GM12874 (cell line): ENCODE results near the gene MAP2K3.

ENCODE experiments used
- TF ChIP-seq, protein P1 (sequence below): IDR thresholded peaks from 2 replicates; pipeline ENCODE4 v1.5.1; 2011; ENCODE audit warnings: low read depth, mild to moderate bottlenecking, control low read depth, low read length, moderate library complexity; ENCODE audit not compliant: insufficient read depth

MAP2K3 gene

DNA sequence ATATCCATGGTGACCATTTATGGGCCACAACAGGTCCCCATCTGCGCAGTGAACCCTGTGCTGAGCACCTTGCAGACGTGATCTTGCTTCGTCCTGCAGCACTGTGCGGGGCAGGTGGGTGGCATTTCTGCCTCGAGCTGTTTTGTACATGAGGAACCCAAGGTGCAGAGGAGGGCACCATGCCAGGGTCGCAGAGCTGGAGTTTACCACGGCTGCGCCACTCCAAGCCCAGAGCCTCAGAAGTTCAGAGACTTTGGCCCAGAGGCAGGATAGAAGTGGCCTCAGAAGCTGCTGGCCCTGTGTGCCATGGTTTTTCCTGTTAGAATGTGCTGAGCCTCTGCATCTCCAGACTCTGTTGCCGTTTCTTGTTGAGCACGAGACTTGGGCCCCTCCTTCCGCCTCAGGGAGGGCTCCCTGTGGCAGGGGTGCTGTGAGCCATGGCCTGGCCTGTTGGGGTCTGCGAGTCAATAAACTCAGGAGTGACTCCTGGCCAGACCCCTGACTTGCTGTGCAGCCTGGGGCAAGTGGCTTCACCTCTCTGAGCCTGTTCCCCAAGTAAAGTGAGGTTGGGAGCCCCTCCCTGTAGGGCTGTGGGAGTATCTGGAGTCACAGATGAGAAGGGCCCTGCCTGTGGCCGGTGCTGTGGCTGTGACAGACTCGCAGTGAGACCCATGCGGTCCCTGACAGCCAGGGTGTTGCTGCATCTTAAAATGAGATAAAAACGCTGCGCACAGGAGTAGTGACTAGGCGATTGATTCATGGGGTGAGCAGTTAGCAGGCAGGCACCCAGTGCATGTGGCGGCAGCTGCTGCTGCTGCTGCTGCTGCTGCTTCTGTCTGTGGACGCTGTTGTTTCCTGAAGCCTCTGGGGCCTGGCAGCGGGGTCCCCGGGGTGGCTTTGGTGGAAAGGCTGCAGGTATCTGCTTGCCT lies 11.8 kb downstream of the MAP2K3 start:
- TF ChIP-seq, protein P1, sequence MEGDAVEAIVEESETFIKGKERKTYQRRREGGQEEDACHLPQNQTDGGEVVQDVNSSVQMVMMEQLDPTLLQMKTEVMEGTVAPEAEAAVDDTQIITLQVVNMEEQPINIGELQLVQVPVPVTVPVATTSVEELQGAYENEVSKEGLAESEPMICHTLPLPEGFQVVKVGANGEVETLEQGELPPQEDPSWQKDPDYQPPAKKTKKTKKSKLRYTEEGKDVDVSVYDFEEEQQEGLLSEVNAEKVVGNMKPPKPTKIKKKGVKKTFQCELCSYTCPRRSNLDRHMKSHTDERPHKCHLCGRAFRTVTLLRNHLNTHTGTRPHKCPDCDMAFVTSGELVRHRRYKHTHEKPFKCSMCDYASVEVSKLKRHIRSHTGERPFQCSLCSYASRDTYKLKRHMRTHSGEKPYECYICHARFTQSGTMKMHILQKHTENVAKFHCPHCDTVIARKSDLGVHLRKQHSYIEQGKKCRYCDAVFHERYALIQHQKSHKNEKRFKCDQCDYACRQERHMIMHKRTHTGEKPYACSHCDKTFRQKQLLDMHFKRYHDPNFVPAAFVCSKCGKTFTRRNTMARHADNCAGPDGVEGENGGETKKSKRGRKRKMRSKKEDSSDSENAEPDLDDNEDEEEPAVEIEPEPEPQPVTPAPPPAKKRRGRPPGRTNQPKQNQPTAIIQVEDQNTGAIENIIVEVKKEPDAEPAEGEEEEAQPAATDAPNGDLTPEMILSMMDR, result no peak

DNA sequence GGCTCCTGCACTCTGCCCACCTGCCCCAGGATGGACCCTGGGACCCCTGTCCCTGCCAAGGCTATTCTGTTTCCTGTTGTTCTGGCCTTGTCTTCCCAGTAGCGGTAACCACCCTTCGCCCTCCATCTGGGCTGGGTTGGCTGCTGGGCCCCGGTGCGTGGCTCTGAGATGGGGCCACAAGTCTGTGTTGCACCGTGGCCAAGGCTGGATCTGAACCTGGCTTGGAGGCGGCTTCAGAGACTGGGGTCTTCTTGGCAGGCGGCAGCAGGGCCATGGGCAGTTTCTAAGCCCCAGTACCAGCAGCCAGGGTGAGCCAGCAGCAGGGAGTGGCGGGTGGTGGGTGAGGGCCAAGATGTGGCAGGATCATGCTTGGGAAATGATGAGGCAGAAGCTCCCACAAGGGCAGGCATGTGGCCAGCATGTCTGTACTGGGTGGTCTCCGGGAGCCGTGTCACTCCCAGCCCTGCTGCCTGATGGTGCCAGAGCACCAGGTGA lies 12.6 kb downstream of the MAP2K3 start:
- TF ChIP-seq, protein P1, result no peak

DNA sequence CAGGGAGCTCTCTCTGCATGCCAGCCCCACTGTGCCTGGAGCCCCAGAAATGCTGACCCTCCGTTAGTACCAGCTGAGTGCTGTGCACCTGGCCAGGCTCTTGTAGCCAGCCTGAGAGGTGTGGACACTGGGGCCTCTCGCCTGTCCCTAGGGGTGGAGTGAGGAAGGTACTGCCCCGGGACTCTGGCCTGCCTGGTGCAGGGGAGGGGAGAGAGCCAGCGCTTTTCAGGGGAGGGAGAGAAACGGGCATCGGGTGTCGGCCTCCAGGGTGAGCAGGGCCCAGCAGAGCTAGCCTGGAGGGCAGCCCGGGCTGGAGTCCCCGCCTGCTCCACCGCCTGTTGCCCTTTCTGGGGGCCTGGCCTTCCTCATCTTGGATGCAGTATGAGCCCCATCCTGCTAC lies 13.1 kb downstream of the MAP2K3 start:
- TF ChIP-seq, protein P1, result no peak

DNA sequence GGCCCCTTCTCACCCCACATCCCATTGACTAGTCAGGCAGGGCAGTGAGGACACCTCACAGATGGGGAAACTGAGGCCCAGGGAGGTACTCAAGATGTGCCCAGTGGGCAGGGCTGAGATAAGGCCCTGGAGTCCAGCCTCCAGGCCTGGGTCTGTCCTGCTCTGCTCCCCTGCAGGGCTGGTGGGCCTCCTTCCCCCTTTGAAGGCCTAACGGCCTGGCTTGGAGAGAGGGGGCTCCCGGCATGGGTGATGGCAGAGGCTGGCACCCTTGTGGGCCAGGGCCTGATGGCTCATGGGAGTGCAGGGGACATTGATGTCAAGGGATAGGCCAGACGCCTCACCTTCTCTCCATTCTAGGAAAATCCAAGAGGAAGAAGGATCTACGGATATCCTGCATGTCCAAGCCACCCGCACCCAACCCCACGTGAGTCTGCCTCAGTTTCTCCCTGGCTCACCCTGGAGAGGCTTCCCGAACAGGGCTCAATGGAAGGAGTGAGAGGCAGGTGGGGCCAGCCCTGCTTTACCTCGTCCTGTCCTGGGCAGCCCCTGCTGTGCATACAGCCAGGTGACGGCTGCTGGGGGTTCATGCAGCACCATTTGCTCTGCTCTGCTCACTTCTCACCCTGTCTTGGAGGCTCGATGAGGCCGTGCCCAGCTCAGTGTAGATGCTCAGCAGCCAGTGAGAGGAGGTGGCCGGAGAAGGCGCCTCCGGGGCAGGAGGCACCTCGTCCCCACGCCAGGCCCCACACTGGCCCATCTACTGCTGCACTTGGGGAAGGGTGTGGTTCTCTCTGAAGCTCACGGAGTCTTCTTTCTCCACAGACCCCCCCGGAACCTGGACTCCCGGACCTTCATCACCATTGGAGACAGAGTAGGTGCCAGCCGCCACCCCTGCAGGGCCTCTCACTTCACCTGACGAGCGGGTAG lies 13.8 kb downstream of the MAP2K3 start:
- TF ChIP-seq, protein P1, result no peak

DNA sequence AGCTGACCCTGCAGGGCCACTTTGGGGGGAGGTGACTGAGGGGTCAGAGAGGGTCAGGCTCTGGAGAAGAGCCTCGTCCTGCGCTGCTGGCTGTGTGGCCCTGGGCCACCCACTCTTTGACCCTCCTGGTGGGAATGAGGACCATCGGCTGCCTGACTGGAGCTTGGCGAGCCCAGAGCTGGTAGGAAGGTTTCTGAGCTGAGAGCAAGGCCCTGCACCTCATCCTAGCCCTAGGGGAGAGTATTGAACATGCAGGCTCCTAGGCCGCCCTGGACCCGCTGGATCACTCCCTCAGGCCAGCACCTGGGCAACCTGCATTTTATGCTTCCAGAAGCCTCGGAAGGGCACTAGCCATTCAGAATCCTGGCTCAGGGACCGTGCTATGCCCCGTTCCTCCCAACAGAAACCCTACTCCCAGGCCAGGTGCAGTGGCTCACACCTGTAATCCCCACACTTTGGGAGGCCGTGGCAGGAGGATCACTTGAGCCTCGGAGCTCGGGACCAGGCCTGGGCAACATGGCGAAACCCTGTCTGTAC lies 14.5 kb downstream of the MAP2K3 start:
- TF ChIP-seq, protein P1, result no peak

DNA sequence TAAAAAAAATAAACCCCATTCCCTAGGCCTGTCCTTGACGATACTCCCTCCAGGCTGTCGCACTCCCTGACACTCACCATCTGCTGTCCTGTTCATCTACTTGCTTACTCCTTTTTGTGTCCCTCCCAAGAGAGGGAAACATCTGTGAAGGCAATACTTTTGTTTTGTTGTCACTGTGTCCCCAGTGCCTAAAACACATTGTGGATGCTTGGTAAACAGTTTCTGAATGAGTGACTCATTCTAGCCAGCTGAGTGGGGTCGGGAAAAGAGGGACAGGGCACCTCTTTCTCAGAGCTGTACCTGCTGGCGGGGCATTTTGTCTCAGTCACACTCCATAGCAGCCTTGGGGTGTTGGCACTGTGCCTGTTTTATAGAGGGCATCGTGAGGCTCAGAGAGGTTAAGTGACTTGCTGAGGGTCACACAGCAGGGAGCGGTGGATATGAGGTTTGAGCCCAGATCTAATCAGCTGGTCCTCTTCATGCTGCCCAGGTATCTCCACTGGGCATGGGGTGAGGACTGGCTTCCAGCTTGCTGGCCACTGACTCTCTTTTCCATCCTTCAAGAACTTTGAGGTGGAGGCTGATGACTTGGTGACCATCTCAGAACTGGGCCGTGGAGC lies 15.6 kb downstream of the MAP2K3 start:
- TF ChIP-seq, protein P1, result no peak
